ENCODE measurements around the gene KPNA1.

KPNA1 gene

GRCh38 chr3:122514123-122515019 lies at the start of gene KPNA1:
Gene KPNA1 (minus strand): TSS chr3:122514939. CDS start chr3:122496565, 18,374 bp downstream.
- TF ChIP-seq CTCF (IDR thresholded peaks at IDR 0.05; ENCODE audit: low read depth, low read length) = no peak
- in situ Hi-C loops (cut with HindIII; ENCODE audit: low sequenced_read_pairs) = no loop called here
- H3K4me3 ChIP-seq (ENCODE audit: low read depth, low read length) = peak within 1 kb of the TSS; percentile 72
- peak; percentile 90 for DNase-seq (ENCODE audit: low read depth, low spot score)

DNA sequence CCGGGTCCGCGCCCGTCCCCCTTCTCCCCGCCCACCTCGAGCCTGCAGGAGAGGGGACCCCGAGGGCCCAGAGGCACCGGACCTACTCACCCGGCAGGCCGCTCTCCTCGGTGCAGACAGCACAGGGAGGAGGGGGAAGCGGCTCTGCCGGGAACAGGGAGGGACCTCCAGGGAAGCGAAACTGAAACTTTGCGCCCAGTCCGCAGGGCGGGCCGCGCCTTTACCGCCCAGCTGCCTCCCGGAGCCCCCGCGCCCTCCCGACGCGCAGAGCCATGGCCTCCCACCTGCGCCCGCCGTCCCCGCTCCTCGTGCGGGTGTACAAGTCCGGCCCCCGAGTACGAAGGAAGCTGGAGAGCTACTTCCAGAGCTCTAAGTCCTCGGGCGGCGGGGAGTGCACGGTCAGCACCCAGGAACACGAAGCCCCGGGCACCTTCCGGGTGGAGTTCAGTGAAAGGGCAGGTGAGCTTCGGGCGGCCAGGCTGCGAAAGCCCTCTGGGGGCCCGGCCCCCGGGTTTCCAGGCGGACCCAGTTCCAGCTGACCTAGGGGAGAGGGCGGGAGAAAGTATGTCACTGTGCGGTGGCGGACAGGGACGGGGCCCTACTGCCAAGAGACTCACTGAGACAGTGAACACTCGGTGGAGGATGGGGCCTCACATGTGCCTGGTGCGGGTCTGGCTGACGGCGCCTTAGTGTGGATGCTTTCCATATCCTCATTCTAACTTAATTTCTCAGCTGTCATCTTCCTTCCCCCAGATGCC lies 49.6 kb upstream of the KPNA1 start, which contains the start of the genes DTX3L and PARP9:
Gene DTX3L (plus strand): TSS at position 184 of the 758 bp plus-strand sequence. CDS start 89 bp downstream, at position 273.
Gene PARP9 (minus strand): TSS at position 146 of the 758 bp plus-strand sequence. CDS start 4,680 bp downstream, outside the sequence.
- DNase-seq (ENCODE audit: low read depth, low spot score) = peak; percentile 82
- in situ Hi-C loops (cut with HindIII; ENCODE audit: low sequenced_read_pairs) = no loop called here
- no peak for TF ChIP-seq CTCF (IDR thresholded peaks at IDR 0.05; ENCODE audit: low read depth, low read length)
- peak within 1 kb of the TSS; percentile 64 for H3K4me3 ChIP-seq (ENCODE audit: low read depth, low read length)

DNA sequence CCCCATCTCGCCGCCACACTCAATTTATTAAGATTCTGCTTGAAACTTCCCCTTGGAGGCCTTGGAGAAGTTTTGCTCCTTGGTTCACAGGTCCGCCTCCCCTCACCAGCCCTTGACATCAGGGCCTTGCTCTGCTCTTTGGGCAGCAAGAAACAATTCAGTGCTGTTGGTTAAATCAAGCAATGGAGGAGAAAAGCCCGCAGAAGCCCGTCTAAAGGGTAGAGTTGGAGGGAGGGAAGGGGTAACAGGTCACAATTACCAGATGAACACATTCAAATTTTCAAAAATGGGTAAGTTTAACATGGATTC lies 48.9 kb upstream of the KPNA1 start:
- DNase-seq (ENCODE audit: low read depth, low spot score) = no peak
- H3K4me3 ChIP-seq (ENCODE audit: low read depth, low read length) = peak overlapping the region; percentile 64
- TF ChIP-seq CTCF (IDR thresholded peaks at IDR 0.05; ENCODE audit: low read depth, low read length) = no peak
- in situ Hi-C loops (cut with HindIII; ENCODE audit: low sequenced_read_pairs) = no loop called here

DNA sequence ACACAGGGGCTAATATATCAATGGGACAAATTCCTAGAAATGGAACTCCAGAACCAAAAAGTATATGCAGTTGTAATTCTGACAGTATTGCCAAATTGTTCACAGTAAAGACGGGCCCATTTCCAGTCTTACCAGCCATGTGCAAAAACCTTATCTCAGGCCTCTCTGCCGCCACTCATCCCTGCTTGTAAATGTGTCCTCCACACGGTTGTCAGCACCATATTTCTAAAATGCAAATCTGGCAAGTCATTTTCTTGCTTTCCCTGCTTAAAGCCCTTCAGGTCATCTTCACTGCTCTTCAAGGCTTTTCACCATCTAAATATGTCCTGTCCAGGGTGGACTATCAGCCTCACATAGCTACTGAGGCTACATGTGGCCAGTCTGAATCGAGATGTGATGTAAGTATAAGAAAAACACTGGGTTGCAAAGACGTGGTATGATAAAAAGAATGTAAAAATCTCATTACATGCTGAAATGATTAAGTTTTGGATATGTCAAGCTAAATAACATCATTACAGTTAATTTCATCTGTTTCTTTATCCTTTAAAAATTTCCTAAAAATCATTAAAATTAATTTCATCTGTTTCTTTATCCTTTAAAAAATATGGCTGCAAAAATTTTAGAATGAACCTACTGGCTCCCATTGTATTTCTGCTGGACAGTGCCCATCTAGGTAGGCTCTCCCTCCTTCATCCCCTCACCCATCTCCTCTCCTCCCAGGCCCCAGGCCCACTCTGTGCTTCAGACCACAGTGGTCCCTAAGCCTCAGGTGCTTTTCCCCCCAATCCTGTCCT lies 48.4 kb upstream of the KPNA1 start:
- no peak for TF ChIP-seq CTCF (IDR thresholded peaks at IDR 0.05; ENCODE audit: low read depth, low read length)
- DNase-seq (ENCODE audit: low read depth, low spot score) = no peak
- peak overlapping the region; percentile 64 for H3K4me3 ChIP-seq (ENCODE audit: low read depth, low read length)
- in situ Hi-C loops (cut with HindIII; ENCODE audit: low sequenced_read_pairs) = no loop called here

DNA sequence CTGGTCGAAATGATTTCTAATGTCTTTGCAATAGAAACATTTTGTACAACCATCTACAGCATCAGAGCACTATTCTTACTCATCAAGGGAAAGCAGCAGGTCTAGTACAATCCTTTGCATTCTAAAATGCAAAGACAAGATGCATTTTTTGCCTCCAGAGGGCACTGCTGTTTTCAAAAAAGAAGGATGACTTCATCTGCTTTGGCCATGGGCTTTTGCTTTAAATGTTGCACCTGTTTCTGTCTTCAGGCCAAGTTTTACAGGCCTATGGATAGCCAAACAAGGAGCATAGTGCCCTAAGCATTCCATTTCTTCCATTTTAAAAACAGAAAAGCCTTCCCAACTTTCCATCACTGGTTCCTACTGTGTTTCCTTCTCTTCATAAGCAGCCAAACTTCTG lies 45.9 kb upstream of the KPNA1 start:
- in situ Hi-C loops (cut with HindIII; ENCODE audit: low sequenced_read_pairs) = no loop called here
- no peak overlapping the region for H3K4me3 ChIP-seq (ENCODE audit: low read depth, low read length)
- peak; percentile 63 for TF ChIP-seq CTCF (IDR thresholded peaks at IDR 0.05; ENCODE audit: low read depth, low read length)
- peak; percentile 75 for DNase-seq (ENCODE audit: low read depth, low spot score)

DNA sequence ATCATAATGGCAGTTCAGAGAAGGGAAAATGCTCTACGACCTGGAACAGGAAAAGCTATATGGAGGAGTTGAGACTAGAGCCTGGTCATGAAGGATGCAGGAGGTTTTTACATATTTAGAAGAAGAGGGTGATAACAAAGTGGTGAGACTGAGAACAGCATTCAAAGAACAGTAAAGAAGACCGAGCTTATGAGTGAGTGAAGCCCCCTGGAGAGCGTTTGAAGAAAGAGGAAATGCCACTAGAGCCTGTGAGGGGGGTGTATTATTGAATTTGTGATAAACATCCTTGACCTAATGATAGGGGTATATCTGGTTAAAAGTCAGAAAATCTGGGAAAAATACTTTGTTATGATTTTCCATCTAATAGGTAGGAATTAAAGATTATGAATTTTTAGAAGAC lies 45.2 kb upstream of the KPNA1 start:
- in situ Hi-C loops (cut with HindIII; ENCODE audit: low sequenced_read_pairs) = no loop called here
- no peak for TF ChIP-seq CTCF (IDR thresholded peaks at IDR 0.05; ENCODE audit: low read depth, low read length)
- DNase-seq (ENCODE audit: low read depth, low spot score) = no peak

More for the DNA sequence above, 45.2 kb upstream of the KPNA1 start:
- H3K4me3 ChIP-seq (ENCODE audit: low read depth, low read length) = no peak overlapping the region

Measured in astrocyte of the spinal cord (primary cell).